A673 (cell line): Measurements from ENCODE around the gene IZUMO2.

ENCODE experiments used
- CTCF ChIP-seq: fragments of 300-800, 200-600 bp; sonication (generic); conservative IDR thresholded peaks from 2 replicates; pipeline ENCODE4 v1.5.1; 2017; ENCODE audit warnings: low read depth, mild to moderate bottlenecking, antibody characterized with exemption, low read length, moderate library complexity, mixed read lengths
- EZH2 ChIP-seq: fragments of 200-600 bp; sonication (generic); IDR thresholded peaks from 2 replicates; pipeline ENCODE4 v1.6.1; 2017; ENCODE audit warnings: borderline replicate concordance, low read depth, mild to moderate bottlenecking, mixed read lengths, antibody characterized with exemption, low read length; ENCODE audit not compliant: poor library complexity, severe bottlenecking

GRCh38 chr19:50189331-50189730, 26.2 kb upstream of the IZUMO2 start:
- no peak for TF ChIP-seq EZH2
- TF ChIP-seq CTCF: no peak
